Ramos (cell line): Measurements from ENCODE around the gene PTGFR.

Experiments used
- in situ Hi-C: fragments of 300-500 bp; cut with MboI; formaldehyde crosslinking; loops from one replicate; pipeline ENCODE4 v1.14.3; 2022; ENCODE audit warnings: low sequenced_read_pairs; ENCODE audit not compliant: unreplicated experiment

The PTGFR gene

DNA sequence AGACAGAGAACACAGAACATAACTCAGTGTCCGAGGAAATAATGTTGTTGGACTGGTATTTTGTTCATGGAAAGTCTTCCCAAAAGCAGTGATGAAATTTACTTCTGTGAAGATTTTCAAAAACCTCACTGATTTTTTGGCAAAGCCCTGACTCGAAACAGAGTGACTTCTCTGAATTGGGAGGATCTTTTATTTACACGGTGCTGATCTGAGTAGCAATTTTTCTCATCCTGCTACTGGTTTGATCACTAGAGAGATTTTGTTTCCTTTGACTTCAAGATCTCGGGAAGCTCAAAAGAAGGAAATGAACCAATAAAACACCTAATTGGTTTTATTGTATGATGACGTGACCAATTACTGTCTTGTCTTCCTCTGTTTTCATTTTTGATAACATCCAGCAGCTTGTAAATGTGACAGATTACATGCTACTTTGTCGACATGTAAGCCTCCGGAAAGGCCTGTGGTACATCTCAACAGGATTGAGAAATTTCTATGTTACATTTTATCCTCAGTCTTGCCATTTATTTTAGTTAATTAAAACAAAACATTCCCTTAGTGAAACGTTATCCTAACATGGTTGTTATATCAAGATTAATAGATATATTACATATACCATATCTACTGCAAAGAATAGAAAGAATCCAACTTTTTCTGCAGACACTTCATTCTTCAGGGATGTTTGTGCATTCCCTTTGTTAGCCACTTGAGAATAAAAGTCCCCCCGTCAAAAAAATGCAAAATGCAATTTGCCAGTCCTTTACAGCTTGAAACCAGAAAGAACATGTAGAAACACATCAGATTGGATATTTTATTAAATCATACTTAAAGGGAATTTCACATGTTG lies 86.7 kb downstream of the PTGFR start:
- in situ Hi-C loops, result no loop called here

GRCh38 chr1:78586572-78586971 lies 95.8 kb downstream of the PTGFR start:
- in situ Hi-C loops, result no loop called here

DNA sequence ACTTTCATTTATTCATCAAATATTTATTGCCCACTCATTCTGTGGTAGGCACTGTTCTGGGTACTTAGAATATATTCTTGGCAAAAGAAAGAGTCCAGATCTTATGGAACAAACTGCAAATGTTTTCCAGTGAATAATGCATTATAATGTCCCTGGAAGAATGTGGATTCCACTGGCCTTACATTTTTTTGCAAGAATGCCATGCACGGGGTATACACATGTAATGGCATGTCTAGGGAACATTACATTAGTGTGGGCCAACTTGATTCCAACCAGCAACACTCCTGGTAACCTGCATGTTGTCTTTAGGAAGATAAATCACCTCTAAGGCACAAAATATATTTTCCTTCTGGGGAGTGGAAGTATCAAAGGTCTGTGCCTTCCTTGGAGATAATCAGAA lies 96.4 kb downstream of the PTGFR start:
- in situ Hi-C loops, result no loop called here
